AG10803 (cell line): ENCODE measurements around the gene RELN.

ENCODE experiments used
- DNase-seq: peaks from one replicate; pipeline ENCODE4 v3.0.0; 2010; ENCODE audit warnings: low read depth
- H3K4me3 ChIP-seq: 2 replicates; pipeline ENCODE4 v1.5.1; 2011; ENCODE audit warnings: mild to moderate bottlenecking, low read length, control low read depth
- TF ChIP-seq, protein P1 (sequence below): conservative IDR thresholded peaks from 2 replicates; pipeline ENCODE4 v1.5.1; 2011; ENCODE audit warnings: mild to moderate bottlenecking, low read length, control low read depth, inconsistent platforms

RELN gene

DNA sequence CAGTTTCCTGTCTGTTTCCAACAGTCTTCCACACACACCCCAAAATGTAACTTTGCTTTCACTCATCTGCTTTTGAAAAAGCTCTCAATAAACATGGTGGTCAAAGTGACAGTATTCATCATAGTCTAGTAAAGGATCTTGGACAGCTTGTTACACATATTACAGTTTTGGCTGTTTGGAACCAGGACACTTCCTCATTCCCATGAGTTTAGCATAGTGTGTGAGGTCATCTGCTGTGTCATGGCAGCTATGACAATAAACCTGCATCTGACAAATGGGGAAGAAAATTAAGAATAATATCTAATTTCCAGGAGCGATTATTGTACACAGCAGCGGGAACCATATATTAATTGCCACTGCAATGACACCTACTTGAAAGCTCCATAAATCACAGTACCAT lies 359.1 kb downstream of the RELN start:
- peak; percentile 10 for DNase-seq
- no peak overlapping the region for H3K4me3 ChIP-seq
- TF ChIP-seq, protein P1, sequence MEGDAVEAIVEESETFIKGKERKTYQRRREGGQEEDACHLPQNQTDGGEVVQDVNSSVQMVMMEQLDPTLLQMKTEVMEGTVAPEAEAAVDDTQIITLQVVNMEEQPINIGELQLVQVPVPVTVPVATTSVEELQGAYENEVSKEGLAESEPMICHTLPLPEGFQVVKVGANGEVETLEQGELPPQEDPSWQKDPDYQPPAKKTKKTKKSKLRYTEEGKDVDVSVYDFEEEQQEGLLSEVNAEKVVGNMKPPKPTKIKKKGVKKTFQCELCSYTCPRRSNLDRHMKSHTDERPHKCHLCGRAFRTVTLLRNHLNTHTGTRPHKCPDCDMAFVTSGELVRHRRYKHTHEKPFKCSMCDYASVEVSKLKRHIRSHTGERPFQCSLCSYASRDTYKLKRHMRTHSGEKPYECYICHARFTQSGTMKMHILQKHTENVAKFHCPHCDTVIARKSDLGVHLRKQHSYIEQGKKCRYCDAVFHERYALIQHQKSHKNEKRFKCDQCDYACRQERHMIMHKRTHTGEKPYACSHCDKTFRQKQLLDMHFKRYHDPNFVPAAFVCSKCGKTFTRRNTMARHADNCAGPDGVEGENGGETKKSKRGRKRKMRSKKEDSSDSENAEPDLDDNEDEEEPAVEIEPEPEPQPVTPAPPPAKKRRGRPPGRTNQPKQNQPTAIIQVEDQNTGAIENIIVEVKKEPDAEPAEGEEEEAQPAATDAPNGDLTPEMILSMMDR, result no peak

DNA sequence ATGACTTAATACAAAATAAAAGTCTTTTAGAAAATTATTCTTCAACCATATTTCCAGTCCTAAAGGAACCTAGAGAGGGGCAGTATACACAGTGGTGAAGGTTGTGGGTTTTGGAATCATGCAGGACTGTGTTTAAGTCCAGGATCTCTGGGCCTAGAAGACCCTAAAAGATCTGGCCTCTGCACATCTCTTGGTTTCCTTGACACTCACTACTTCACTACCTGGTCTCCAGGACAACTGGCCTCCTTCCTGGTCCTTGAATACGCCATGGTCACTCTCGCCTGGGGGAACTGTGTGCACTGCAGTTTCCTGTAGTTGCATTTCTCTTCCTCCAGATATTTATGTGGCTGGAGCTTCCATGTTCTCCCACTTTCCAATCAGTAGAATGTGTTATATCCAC lies 360.7 kb downstream of the RELN start:
- TF ChIP-seq, protein P1, result no peak
- no peak overlapping the region for H3K4me3 ChIP-seq
- no peak for DNase-seq

GRCh38 chr7:103626776-103627175 lies 362.7 kb downstream of the RELN start:
- no peak overlapping the region for H3K4me3 ChIP-seq
- TF ChIP-seq, protein P1, result no peak

GRCh38 chr7:103622274-103622673 lies 367.2 kb downstream of the RELN start:
- TF ChIP-seq, protein P1, result no peak
- peak; percentile 26 for DNase-seq
- H3K4me3 ChIP-seq, result no peak overlapping the region

More at GRCh38 chr7:103626776-103627175, 362.7 kb downstream of the RELN start:
- peak; percentile 44 for DNase-seq

- H3K4me3 ChIP-seq, result no peak overlapping the region
- TF ChIP-seq, protein P1, result peak; percentile 45
- peak; percentile 15 for DNase-seq
These were observed 375.5 kb downstream of the RELN start for GRCh38 chr7:103613655-103614642.

- TF ChIP-seq, protein P1, result no peak
- H3K4me3 ChIP-seq, result no peak overlapping the region
- DNase-seq, result no peak
These were observed 379.7 kb downstream of the RELN start for GRCh38 chr7:103609778-103610177.

GRCh38 chr7:103605640-103606039 lies 383.8 kb downstream of the RELN start:
- TF ChIP-seq, protein P1, result no peak
- no peak overlapping the region for H3K4me3 ChIP-seq
- no peak for DNase-seq
